ENCODE measurements around the gene SLC66A2. TPM values are rescaled to one million over a fixed set of nuclear protein-coding genes. Genes with fewer than 3 reads are reported as not detected.

SLC66A2 gene
- total and polyA plus RNA-seq, 10 of the 15 experiments (the other 5 are each of a cell fraction or from before 2014, with no cell fraction given) = 0.69 to 42.5 (median 14.8) TPM

- ChIA-PET RAD21 (ENCODE audit: unreplicated experiment) (no interaction called here), POLR2A (no interaction called here), CTCF (interaction anchor here (0.8 kb wide), 1 partner anchor 21 kb away, joined by 3 read pairs; no protein-coding TSS in a partner anchor), SMC1A (ENCODE audit: uncharacterized antibody, unreplicated experiment) (no interaction called here)
- Histone ChIP-seq H3K79me2 (ENCODE audit: control insufficient read depth, insufficient read depth, low read length) (peaks cover 12% of the 10 kb centered on the region), H3K4me2 (ENCODE audit: control insufficient read depth, insufficient read depth) (no peak overlapping the region), H4K20me1 (ENCODE audit: control insufficient read depth, insufficient read depth) (no peaks in the 10 kb centered on the region), H3K9me3 (replicated peaks; ENCODE audit: control insufficient read depth, insufficient read depth, low read length) (no peaks in the 10 kb centered on the region; the same call in 2 of the 3 replicates), H2AFZ (ENCODE audit: control insufficient read depth, low read depth, low read length) (no peak overlapping the region), H3K27ac (ENCODE audit: control insufficient read depth, insufficient read depth) (no peak overlapping the region), H3K9ac (ENCODE audit: control insufficient read depth, insufficient read depth, low read length) (no peak overlapping the region), H3K27me3 (replicated peaks in 1 of 2; ENCODE audit: control insufficient read depth in 2 of 2, insufficient read depth in 2 of 2, low read length in 1 of 2) (no peaks in the 10 kb centered on the region), H3K4me3 (no peak overlapping the region), H3K4me1 (ENCODE audit: control insufficient read depth, insufficient read depth, low read length) (peaks cover 30% of the 10 kb centered on the region), H3K36me3 (ENCODE audit: control insufficient read depth in 2 of 2, insufficient read depth in 2 of 2, low read length in 1 of 2) (peaks cover 10 to 14% of the 10 kb centered on the region in 2 experiments)
- no peak for FAIRE-seq
- WGBS (ENCODE audit: insufficient coverage, insufficient replicate concordance, low lambda C conversion rate, missing lambda C conversion rate) = 98% methylated on average over 7 of the region's 7 CpGs
- in situ Hi-C loops (cut with MboI) (no loop called here), intact Hi-C loops (cut with micrococcal nuclease; ENCODE audit: unreplicated experiment) (no loop called here)
- BruUV-seq (replicated peaks) = no TSS peak
- no peak for DNase-seq (ENCODE audit: low read depth, low spot score)
- ATAC-seq = no peak
- no peak for TF ChIP-seq JUNB (IDR thresholded peaks at IDR 0.05)
- no peak for TF ChIP-seq SUZ12 (IDR thresholded peaks at IDR 0.05; ENCODE audit: unreplicated experiment)
- TF ChIP-seq NFIC (IDR thresholded peaks at IDR 0.05; ENCODE audit: low read depth, low read length) = no peak
- no peak for TF ChIP-seq MEF2A (IDR thresholded peaks at IDR 0.05; ENCODE audit: insufficient read depth, low read depth, low read length)
- TF ChIP-seq MLLT1 (IDR thresholded peaks at IDR 0.05) = no peak
- TF ChIP-seq CHD2 (IDR thresholded peaks at IDR 0.05; ENCODE audit: borderline replicate concordance, low read depth, low read length) = no peak
- no peak for TF ChIP-seq YBX1 (IDR thresholded peaks at IDR 0.05)
- TF ChIP-seq FOXK2 (IDR thresholded peaks at IDR 0.05) = no peak
- no peak for TF ChIP-seq PAX8 (IDR thresholded peaks at IDR 0.05)
- no peak for TF ChIP-seq ESRRA (IDR thresholded peaks at IDR 0.05; ENCODE audit: low read length)
- no peak for TF ChIP-seq RBBP5 (conservative IDR thresholded peaks at IDR 0.05)
- TF ChIP-seq MTA3 (IDR thresholded peaks at IDR 0.05; ENCODE audit: borderline replicate concordance, low read length) = no peak
- no peak for TF ChIP-seq NR2C1 (IDR thresholded peaks at IDR 0.05)
- no peak for TF ChIP-seq EP300 (IDR thresholded peaks at IDR 0.05; ENCODE audit: borderline replicate concordance in 1 of 2, control insufficient read depth in 1 of 2, low read depth in 2 of 2, low read length in 2 of 2)
- TF ChIP-seq ZBTB40 (IDR thresholded peaks at IDR 0.05; ENCODE audit: borderline replicate concordance) = no peak
- TF ChIP-seq, protein P1, sequence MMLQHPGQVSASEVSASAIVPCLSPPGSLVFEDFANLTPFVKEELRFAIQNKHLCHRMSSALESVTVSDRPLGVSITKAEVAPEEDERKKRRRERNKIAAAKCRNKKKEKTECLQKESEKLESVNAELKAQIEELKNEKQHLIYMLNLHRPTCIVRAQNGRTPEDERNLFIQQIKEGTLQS (IDR thresholded peaks at IDR 0.05; ENCODE audit: borderline replicate concordance, extremely low read depth, low read depth, low read length) = no peak
- TF ChIP-seq NR2C2 (IDR thresholded peaks at IDR 0.05; ENCODE audit: borderline replicate concordance, control insufficient read depth, insufficient read length, low read depth) = no peak
- TF ChIP-seq CREM (IDR thresholded peaks at IDR 0.05; ENCODE audit: low read depth) = no peak
Observed at GRCh38 chr18:79942211-79942610, 9.2 kb downstream of the SLC66A2 start.

Measured in GM12878 (cell line).